Caki2 (cell line): Measurements from ENCODE around the gene KCND1. TPM values are rescaled to one million over a fixed set of nuclear protein-coding genes. Genes with fewer than 3 reads are reported as not detected.

ENCODE experiments used
- DNase-seq: peaks from one replicate; pipeline ENCODE4 v3.0.0-alpha.2; 2015; ENCODE audit warnings: low read depth
- in situ Hi-C: cut with HindIII; loops from 2 replicates; pipeline ENCODE4 v1.10.0; 2016; ENCODE audit warnings: low sequenced_read_pairs, low pct_unique_long_range_greater_than_20kb, mixed read lengths
- total RNA-seq: library from RNA; depleted of rRNA; stranded (reverse); fragments of >200 nt; shearing (Covaris generic); gene quantifications from 2 replicates; pipeline ENCODE4 v1.2.3, GENCODE V29; 2014; ENCODE audit warnings: low replicate concordance

The KCND1 gene
- total RNA-seq, 1 experiment from 2014 or later, result 0.24 TPM

GRCh38 chrX:48945517-48946348, 25.9 kb downstream of the KCND1 start:
- DNase-seq, result peak; percentile 28
- in situ Hi-C loops, result no loop called here

GRCh38 chrX:48942895-48943294, 28.7 kb downstream of the KCND1 start:
- no peak for DNase-seq
- in situ Hi-C loops, result no loop called here

- in situ Hi-C loops, result no loop called here
These were observed 31.2 kb downstream of the KCND1 start for GRCh38 chrX:48940404-48940955.

GRCh38 chrX:48939524-48940228, 32.0 kb downstream of the KCND1 start:
- in situ Hi-C loops, result no loop called here
- no peak for DNase-seq

More at GRCh38 chrX:48940404-48940955, 31.2 kb downstream of the KCND1 start:
- DNase-seq, result no peak

GRCh38 chrX:48938721-48939425, 32.8 kb downstream of the KCND1 start:
- in situ Hi-C loops, result no loop called here

GRCh38 chrX:48937054-48937907, 34.4 kb downstream of the KCND1 start:
- in situ Hi-C loops, result no loop called here

More at GRCh38 chrX:48938721-48939425, 32.8 kb downstream of the KCND1 start:
- DNase-seq, result no peak

GRCh38 chrX:48936429-48937053, 35.1 kb downstream of the KCND1 start:
- in situ Hi-C loops, result no loop called here
- no peak for DNase-seq

More at GRCh38 chrX:48937054-48937907, 34.4 kb downstream of the KCND1 start:
- no peak for DNase-seq

- no peak for DNase-seq
- in situ Hi-C loops, result no loop called here
These were observed 36.4 kb downstream of the KCND1 start for GRCh38 chrX:48935301-48935670.

- in situ Hi-C loops, result no loop called here
- no peak for DNase-seq
These were observed 36.9 kb downstream of the KCND1 start for GRCh38 chrX:48934581-48935300.

GRCh38 chrX:48933757-48934156, 37.9 kb downstream of the KCND1 start:
- in situ Hi-C loops, result no loop called here
- no peak for DNase-seq

- in situ Hi-C loops, result no loop called here
- no peak for DNase-seq
These were observed 43.8 kb downstream of the KCND1 start for GRCh38 chrX:48927736-48928382.

GRCh38 chrX:48927123-48927522, 44.5 kb downstream of the KCND1 start:
- in situ Hi-C loops, result no loop called here
- DNase-seq, result no peak

GRCh38 chrX:48924270-48924669, 47.4 kb downstream of the KCND1 start:
- in situ Hi-C loops, result no loop called here
- no peak for DNase-seq

GRCh38 chrX:48923771-48924170, 47.9 kb downstream of the KCND1 start:
- DNase-seq, result no peak
- in situ Hi-C loops, result no loop called here

GRCh38 chrX:48920718-48921104, 50.9 kb downstream of the KCND1 start:
- DNase-seq, result no peak
- in situ Hi-C loops, result no loop called here

GRCh38 chrX:48919947-48920717, 51.5 kb downstream of the KCND1 start:
- in situ Hi-C loops, result no loop called here
- no peak for DNase-seq
